Hematopoietic multipotent progenitor cell treated with erythropoietin and hydrocortisone succinate and interleukin-3 and kit ligand, for 6 days (in vitro differentiated cells): Measurements from ENCODE around the gene ARRB1.
A peak's percentile ranks its signal among the peaks of the same experiment; 100 is the strongest.

ENCODE experiments used
- DNase-seq: peaks from one replicate; pipeline ENCODE4 v3.0.0-alpha.2; 2015

Gene ARRB1

GRCh38 chr11:75273411-75274391 is 77.8 kb downstream of the ARRB1 start:
- DNase-seq, result no peak

GRCh38 chr11:75272821-75273301 is 78.6 kb downstream of the ARRB1 start:
- DNase-seq, result no peak

GRCh38 chr11:75272391-75272790 is 79.1 kb downstream of the ARRB1 start:
- DNase-seq, result no peak

- no peak for DNase-seq
Observed at GRCh38 chr11:75271730-75272129, 79.7 kb downstream of the ARRB1 start.

GRCh38 chr11:75270896-75271418 is 80.5 kb downstream of the ARRB1 start:
- peak; percentile 43 for DNase-seq

- DNase-seq, result no peak
Observed at GRCh38 chr11:75269896-75270295, 81.6 kb downstream of the ARRB1 start.

GRCh38 chr11:75269367-75269660 is 82.1 kb downstream of the ARRB1 start:
- DNase-seq, result no peak

- DNase-seq, result no peak
Observed at GRCh38 chr11:75268626-75269366, 82.7 kb downstream of the ARRB1 start.

GRCh38 chr11:75267171-75267970 is 84.1 kb downstream of the ARRB1 start:
- DNase-seq, result no peak

GRCh38 chr11:75265851-75266531 is 85.5 kb downstream of the ARRB1 start:
- no peak for DNase-seq

GRCh38 chr11:75264971-75265370 is 86.5 kb downstream of the ARRB1 start:
- DNase-seq, result no peak

GRCh38 chr11:75264356-75264755 is 87.1 kb downstream of the ARRB1 start:
- no peak for DNase-seq

- DNase-seq, result no peak
Observed at GRCh38 chr11:75263944-75264349, 87.5 kb downstream of the ARRB1 start.

- no peak for DNase-seq
Observed at GRCh38 chr11:75262961-75263852, 88.3 kb downstream of the ARRB1 start.

- DNase-seq, result no peak
Observed at GRCh38 chr11:75262436-75262835, 89.0 kb downstream of the ARRB1 start.

GRCh38 chr11:75261902-75262361 is 89.5 kb downstream of the ARRB1 start:
- no peak for DNase-seq

GRCh38 chr11:75260396-75261170 is 90.9 kb downstream of the ARRB1 start:
- DNase-seq, result no peak

GRCh38 chr11:75254326-75254725 is 97.1 kb downstream of the ARRB1 start:
- DNase-seq, result no peak

GRCh38 chr11:75249704-75250103 is 101.8 kb downstream of the ARRB1 start:
- DNase-seq, result no peak

GRCh38 chr11:75248924-75249256 is 102.6 kb downstream of the ARRB1 start:
- DNase-seq, result no peak
